Measurements from ENCODE around the gene NKAIN1.
"Not testable (repeated sequence)": the region's sequence is repeated elsewhere in the genome, so short reads cannot be mapped to it uniquely, and the experiment has no call there.

NKAIN1 gene

DNA sequence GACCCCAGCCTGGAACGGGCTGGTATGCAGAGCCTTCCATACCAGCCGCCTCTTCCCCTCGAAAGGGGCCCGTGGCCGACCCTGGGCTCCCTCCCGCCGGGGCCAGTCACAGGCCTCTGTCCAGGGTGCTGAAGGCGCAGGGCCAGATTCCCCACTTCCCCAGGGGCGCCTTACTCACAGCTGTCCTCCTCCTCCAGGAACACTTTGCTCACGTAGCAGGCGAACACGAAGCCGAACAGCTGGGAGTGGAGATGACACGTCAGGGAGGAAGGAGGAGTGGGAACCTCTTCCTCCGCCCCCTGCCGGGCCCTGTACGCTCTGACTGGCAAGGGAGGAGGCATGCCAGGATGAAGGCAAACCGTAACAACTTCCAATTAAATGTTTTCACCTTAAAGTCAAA lies 57.3 kb downstream of the NKAIN1 start:
- Histone ChIP-seq H3K27me3 (ENCODE audit: control insufficient read depth, insufficient read depth, low read length) (no peaks in the 10 kb centered on the region), H3K4me3 (ENCODE audit: low read length) (no peak overlapping the region)
- WGBS (ENCODE audit: insufficient coverage, insufficient read length): no CpG with 5 or more reads among the region's 18 CpGs

DNA sequence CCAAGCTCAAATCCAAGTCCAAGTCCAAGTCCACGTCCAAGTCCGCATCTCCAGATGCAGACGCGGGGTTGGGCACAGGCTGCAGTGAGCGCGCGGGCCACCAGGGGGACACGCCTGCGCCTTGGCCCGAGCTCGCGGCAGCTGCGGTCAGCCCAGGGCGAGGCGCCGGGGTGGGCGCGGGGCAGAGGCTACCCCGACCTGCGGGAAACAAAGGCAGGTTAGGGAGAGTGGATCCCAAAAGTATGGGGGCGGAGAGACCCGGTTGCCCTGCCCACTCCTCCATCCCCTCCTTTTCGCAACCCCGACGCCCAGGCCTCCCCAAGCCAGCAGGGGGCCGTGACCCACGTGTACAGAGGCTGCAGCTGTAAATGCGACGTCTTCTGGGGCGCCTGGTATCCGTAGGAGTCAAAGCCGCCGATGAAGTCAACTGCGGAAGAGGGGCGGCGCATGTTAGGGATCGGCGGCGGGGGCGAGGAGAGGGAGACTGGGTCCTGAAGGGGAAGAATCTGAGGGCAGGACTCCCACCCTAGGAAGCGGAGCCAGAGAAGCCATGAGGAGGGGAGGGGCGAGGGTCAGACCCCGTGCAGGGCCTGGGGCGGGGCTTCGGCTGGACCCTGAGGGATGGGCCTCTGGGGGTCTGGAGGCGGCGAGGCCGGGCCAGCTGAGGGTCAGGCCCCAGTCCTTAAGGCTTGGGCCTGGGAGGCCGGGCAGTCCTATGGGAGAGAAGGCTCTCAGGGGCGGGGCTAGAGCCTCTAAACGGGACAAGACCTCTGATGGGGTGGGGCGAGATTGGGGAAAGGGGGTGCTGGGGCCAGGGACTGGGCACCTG lies 58.0 kb downstream of the NKAIN1 start:
- Histone ChIP-seq H3K36me3 (ENCODE audit: control insufficient read depth, insufficient read depth, low read length) (no peaks in the 10 kb centered on the region), H3K27ac (ENCODE audit: low read length) (no peak overlapping the region), H3K9me3 (ENCODE audit: control insufficient read depth, insufficient read depth, low read length) (no peaks in the 10 kb centered on the region), H3K4me3 (ENCODE audit: low read length) (no peak overlapping the region), H3K27me3 (ENCODE audit: control insufficient read depth, insufficient read depth, low read length) (no peaks in the 10 kb centered on the region), H3K4me1 (ENCODE audit: control insufficient read depth, insufficient read depth, low read length) (no peaks in the 10 kb centered on the region)
- DNase-seq (ENCODE audit: low read depth, low spot score): peak; percentile 27
- no CpG with 5 or more reads among the region's 52 CpGs for WGBS (ENCODE audit: insufficient coverage, insufficient read length)

More for the DNA sequence above, 57.3 kb downstream of the NKAIN1 start:
- Histone ChIP-seq H3K4me1 (ENCODE audit: control insufficient read depth, insufficient read depth, low read length) (no peaks in the 10 kb centered on the region), H3K36me3 (ENCODE audit: control insufficient read depth, insufficient read depth, low read length) (no peaks in the 10 kb centered on the region), H3K9me3 (ENCODE audit: control insufficient read depth, insufficient read depth, low read length) (no peaks in the 10 kb centered on the region), H3K27ac (ENCODE audit: low read length) (no peak overlapping the region)
- DNase-seq (ENCODE audit: low read depth, low spot score): peak; percentile 37

DNA sequence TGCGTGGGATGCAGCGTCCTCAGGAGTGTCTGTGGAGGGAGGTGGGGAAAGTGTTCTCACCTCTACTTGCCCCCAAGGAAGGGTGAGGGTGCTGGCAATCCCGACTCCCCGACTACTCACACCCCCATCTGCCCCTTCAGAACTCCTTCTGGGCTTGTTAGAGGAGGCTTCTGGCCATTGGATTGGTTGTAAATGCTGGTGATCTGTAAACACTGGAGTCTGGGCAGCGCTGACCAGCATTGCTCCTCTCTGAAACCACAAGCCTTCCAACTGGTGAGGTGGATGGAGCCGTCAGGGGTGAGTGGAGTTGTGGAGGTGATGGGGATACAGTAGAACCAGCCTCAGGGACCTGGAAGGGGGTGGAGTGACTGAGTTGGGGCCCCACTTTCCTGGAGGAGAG lies 59.3 kb downstream of the NKAIN1 start:
- no peak for DNase-seq (ENCODE audit: low read depth, low spot score)
- WGBS (ENCODE audit: insufficient coverage, insufficient read length): no CpG with 5 or more reads among the region's 6 CpGs

DNA sequence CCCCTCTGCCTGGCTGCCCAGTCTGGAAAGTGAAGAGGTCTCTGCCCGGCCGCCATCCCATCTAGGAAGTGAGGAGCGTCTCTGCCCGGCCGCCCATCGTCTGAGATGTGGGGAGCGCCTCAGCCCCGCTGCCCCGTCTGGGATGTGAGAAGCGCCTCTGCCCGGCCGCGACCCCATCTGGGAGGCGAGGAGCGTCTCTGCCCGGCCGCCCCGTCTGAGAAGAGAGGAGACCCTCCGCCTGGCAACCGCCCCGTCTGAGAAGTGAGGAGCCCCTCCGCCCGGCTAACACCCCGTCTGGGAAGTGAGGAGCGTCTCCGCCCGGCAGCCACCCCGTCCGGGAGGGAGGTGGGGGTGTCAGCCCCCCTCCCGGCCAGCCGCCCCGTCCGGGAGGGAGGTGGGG lies 63.4 kb downstream of the NKAIN1 start:
- WGBS (ENCODE audit: insufficient coverage, insufficient read length): no CpG with 5 or more reads among the region's 33 CpGs
- not testable (repeated sequence) for H3K36me3 ChIP-seq (ENCODE audit: control insufficient read depth, insufficient read depth, low read length); H3K4me1 ChIP-seq (ENCODE audit: control insufficient read depth, insufficient read depth, low read length)

More for the DNA sequence above, 59.3 kb downstream of the NKAIN1 start:
- Histone ChIP-seq H3K27me3 (ENCODE audit: control insufficient read depth, insufficient read depth, low read length) (no peaks in the 10 kb centered on the region), H3K4me3 (ENCODE audit: low read length) (no peak overlapping the region), H3K4me1 (ENCODE audit: control insufficient read depth, insufficient read depth, low read length) (no peaks in the 10 kb centered on the region), H3K27ac (ENCODE audit: low read length) (no peak overlapping the region), H3K36me3 (ENCODE audit: control insufficient read depth, insufficient read depth, low read length) (no peaks in the 10 kb centered on the region), H3K9me3 (ENCODE audit: control insufficient read depth, insufficient read depth, low read length) (peaks cover 1% of the 10 kb centered on the region)

DNA sequence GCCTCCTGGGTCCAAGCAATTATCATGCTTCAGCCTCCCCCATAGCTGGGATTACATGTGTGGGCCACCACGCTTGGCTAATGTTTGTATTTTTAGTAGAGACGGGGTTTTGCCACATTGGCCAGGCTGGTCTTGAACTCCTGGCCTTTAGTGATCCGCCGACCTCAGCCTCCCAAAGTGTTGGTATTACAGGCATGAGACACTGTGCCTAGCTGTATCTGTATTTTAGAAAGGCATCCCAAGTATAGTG lies 69.3 kb downstream of the NKAIN1 start:
- Histone ChIP-seq H3K36me3 (ENCODE audit: control insufficient read depth, insufficient read depth, low read length) (no peaks in the 10 kb centered on the region), H3K27me3 (ENCODE audit: control insufficient read depth, insufficient read depth, low read length) (no peaks in the 10 kb centered on the region), H3K27ac (ENCODE audit: low read length) (no peak overlapping the region), H3K4me1 (ENCODE audit: control insufficient read depth, insufficient read depth, low read length) (no peaks in the 10 kb centered on the region; the same call in 1 of the 2 replicates), H3K4me3 (ENCODE audit: low read length) (no peak overlapping the region), H3K9me3 (ENCODE audit: control insufficient read depth, insufficient read depth, low read length) (peaks cover under 1% of the 10 kb centered on the region)
- whole genome bisulfite sequencing (ENCODE audit: insufficient coverage, insufficient read length): no CpG with 5 or more reads among the region's 4 CpGs
- no peak for DNase-seq (ENCODE audit: low read depth, low spot score)

More for the DNA sequence above, 63.4 kb downstream of the NKAIN1 start:
- H3K27ac ChIP-seq (ENCODE audit: low read length); H3K4me3 ChIP-seq (ENCODE audit: low read length); DNase-seq (ENCODE audit: low read depth, low spot score); H3K9me3 ChIP-seq (ENCODE audit: control insufficient read depth, insufficient read depth, low read length); H3K27me3 ChIP-seq (ENCODE audit: control insufficient read depth, insufficient read depth, low read length): not testable (repeated sequence)

DNA sequence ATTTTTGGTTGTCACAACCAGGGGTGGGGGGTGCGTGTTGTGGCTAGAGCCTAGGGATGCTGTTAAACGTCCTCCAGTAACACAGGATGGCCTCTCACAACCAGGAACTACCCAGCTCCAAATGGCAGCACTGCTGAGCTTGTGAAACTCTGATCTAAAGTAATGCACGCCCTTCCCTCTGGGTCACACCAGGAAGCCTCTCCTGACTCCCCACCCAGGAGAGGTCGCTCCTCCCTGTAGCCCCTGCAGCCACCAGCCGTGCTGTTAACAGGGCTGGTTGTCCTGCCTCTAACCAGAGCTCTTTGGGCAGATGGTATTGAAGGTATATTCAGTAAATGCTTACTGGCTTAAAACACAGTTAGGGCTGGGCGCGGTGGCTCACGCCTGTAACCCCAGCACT lies 73.2 kb downstream of the NKAIN1 start:
- no peaks in the 10 kb centered on the region for H3K36me3 ChIP-seq (ENCODE audit: control insufficient read depth, insufficient read depth, low read length)
- no peaks in the 10 kb centered on the region for H3K9me3 ChIP-seq (ENCODE audit: control insufficient read depth, insufficient read depth, low read length)
- no peak overlapping the region for H3K27ac ChIP-seq (ENCODE audit: low read length)
- H3K4me1 ChIP-seq (ENCODE audit: control insufficient read depth, insufficient read depth, low read length): no peaks in the 10 kb centered on the region; the same call in 1 of the 2 replicates
- WGBS (ENCODE audit: insufficient coverage, insufficient read length): no CpG with 5 or more reads among the region's 8 CpGs
- DNase-seq (ENCODE audit: low read depth, low spot score): no peak
- H3K27me3 ChIP-seq (ENCODE audit: control insufficient read depth, insufficient read depth, low read length): no peaks in the 10 kb centered on the region
- H3K4me3 ChIP-seq (ENCODE audit: low read length): no peak overlapping the region

DNA sequence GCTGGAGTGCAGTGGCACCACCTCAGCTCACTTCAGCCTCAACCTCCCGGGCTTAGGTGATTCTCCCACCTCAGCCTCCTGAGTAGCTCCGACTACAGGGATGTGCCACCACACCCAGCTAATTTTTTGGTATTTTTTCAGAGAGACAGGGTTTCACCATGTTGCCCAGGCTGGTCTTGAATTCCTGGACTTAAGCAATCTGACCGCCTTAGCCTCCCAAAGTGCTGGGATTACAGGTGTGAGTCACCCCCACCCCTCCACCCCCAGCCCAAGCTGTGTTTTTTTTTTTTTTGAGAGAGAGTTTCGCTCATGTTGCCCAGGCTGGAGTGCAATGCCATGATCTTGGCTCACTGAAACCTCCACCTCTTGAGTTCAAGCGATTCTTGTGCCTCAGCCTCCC lies 75.4 kb downstream of the NKAIN1 start:
- Histone ChIP-seq H3K27ac (ENCODE audit: low read length) (no peak overlapping the region), H3K4me1 (ENCODE audit: control insufficient read depth, insufficient read depth, low read length) (no peaks in the 10 kb centered on the region; the same call in 1 of the 2 replicates), H3K4me3 (ENCODE audit: low read length) (no peak overlapping the region), H3K9me3 (ENCODE audit: control insufficient read depth, insufficient read depth, low read length) (no peaks in the 10 kb centered on the region), H3K27me3 (ENCODE audit: control insufficient read depth, insufficient read depth, low read length) (no peaks in the 10 kb centered on the region), H3K36me3 (ENCODE audit: control insufficient read depth, insufficient read depth, low read length) (no peaks in the 10 kb centered on the region)
- no peak for DNase-seq (ENCODE audit: low read depth, low spot score)
- WGBS (ENCODE audit: insufficient coverage, insufficient read length): no CpG with 5 or more reads among the region's 5 CpGs

DNA sequence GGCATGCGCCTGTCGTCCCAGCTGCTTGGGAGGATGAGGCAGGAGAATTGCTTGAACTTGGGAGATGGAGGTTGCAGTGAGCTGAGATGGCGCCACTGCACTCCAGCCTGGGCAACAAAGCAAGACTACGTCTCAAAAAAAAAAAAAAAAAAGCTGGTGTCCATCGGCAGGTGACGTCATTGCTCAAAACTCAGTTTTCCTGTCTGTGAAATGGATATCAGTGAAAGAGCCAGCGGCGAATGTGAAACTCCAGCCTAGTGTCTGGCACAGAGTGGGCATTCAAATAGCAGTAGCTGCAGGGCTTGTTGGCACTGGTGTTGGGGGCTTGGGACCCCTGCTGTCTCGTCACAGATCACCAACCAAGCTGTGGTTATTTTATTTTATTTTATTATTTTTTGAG lies 75.8 kb downstream of the NKAIN1 start:
- H3K9me3 ChIP-seq (ENCODE audit: control insufficient read depth, insufficient read depth, low read length): no peaks in the 10 kb centered on the region
- H3K36me3 ChIP-seq (ENCODE audit: control insufficient read depth, insufficient read depth, low read length): no peaks in the 10 kb centered on the region
- no peak for DNase-seq (ENCODE audit: low read depth, low spot score)
- H3K4me1 ChIP-seq (ENCODE audit: control insufficient read depth, insufficient read depth, low read length): no peaks in the 10 kb centered on the region; the same call in 1 of the 2 replicates
- H3K27me3 ChIP-seq (ENCODE audit: control insufficient read depth, insufficient read depth, low read length): no peaks in the 10 kb centered on the region
- no peak overlapping the region for H3K27ac ChIP-seq (ENCODE audit: low read length)
- WGBS (ENCODE audit: insufficient coverage, insufficient read length): no CpG with 5 or more reads among the region's 9 CpGs
- no peak overlapping the region for H3K4me3 ChIP-seq (ENCODE audit: low read length)

DNA sequence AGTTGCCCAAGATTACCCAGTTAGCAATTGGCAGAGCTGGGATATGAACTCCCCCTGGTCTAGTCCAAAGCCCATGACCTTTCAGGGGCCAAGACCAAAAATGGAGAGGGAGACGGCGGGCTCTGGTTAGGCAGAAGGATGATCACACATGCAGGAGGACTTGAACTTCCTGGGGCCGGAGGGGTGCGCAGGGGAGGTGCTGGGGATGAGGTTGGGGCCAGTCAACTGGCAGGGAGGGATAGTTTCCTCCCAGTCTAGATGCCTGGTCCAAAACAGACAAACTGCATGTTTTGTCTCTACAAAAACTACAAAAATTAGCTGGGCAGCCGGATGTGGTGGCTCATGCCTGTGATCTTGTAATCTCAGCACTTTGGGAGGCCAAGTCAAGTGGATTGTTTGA lies 78.1 kb downstream of the NKAIN1 start:
- Histone ChIP-seq H3K9me3 (ENCODE audit: control insufficient read depth, insufficient read depth, low read length) (no peaks in the 10 kb centered on the region), H3K27me3 (ENCODE audit: control insufficient read depth, insufficient read depth, low read length) (no peaks in the 10 kb centered on the region), H3K27ac (ENCODE audit: low read length) (no peak overlapping the region), H3K4me3 (ENCODE audit: low read length) (no peak overlapping the region), H3K36me3 (ENCODE audit: control insufficient read depth, insufficient read depth, low read length) (no peaks in the 10 kb centered on the region), H3K4me1 (ENCODE audit: control insufficient read depth, insufficient read depth, low read length) (no peaks in the 10 kb centered on the region; the same call in 1 of the 2 replicates)
- no CpG with 5 or more reads among the region's 5 CpGs for whole genome bisulfite sequencing (ENCODE audit: insufficient coverage, insufficient read length)
- DNase-seq (ENCODE audit: low read depth, low spot score): no peak

DNA sequence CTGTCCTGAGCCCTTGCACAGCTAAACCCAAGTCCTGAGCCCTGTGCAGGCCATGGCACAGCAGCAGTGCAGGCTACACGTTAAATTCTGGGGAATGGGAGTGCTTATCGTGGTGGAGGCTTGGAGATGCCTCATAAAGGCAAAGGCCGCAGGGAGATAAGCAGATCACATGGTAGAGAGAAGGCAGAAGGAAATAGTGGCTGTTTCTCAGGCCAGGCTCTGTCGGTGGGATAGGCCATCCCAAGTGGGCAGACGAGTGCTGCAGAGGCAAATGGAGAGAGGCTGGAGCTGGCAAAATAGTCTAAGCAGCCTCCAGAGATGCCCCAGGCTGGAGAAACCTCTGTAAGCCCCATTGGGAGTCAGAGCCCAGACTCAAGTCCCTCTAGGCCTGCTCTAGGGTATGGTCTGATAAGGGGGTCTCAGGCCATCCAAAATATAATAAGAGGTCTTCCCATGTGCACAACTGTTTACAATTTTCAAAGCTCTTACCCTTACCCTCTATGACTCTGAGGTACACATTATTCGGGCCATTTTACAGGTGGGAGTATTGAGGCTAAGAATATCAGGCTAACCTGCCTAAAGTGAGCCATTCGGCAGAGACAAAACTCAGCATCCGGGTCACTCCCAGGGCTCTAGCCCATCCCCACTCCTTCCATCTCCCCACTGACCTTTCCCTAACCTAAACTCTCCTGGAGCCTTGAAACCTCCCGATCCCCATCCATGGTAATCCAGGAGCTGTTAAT lies 79.6 kb downstream of the NKAIN1 start:
- H3K27ac ChIP-seq (ENCODE audit: low read length): no peak overlapping the region
- no CpG with 5 or more reads among the region's 9 CpGs for WGBS (ENCODE audit: insufficient coverage, insufficient read length)

More for the DNA sequence above, 79.6 kb downstream of the NKAIN1 start:
- no peak overlapping the region for H3K4me3 ChIP-seq (ENCODE audit: low read length)
- H3K9me3 ChIP-seq (ENCODE audit: control insufficient read depth, insufficient read depth, low read length): no peaks in the 10 kb centered on the region
- no peaks in the 10 kb centered on the region for H3K27me3 ChIP-seq (ENCODE audit: control insufficient read depth, insufficient read depth, low read length)
- H3K4me1 ChIP-seq (ENCODE audit: control insufficient read depth, insufficient read depth, low read length): no peaks in the 10 kb centered on the region
- DNase-seq (ENCODE audit: low read depth, low spot score): no peak
- H3K36me3 ChIP-seq (ENCODE audit: control insufficient read depth, insufficient read depth, low read length): no peaks in the 10 kb centered on the region

Data from iPS DF 6.9 (cell line).